Islet of Langerhans (tissue), 1 donor: ENCODE measurements around the gene DIS3L2.
"Not testable (repeated sequence)": the region's sequence is repeated elsewhere in the genome, so short reads cannot be mapped to it uniquely, and the experiment has no call there.

ENCODE experiments used
- FAIRE-seq: peaks from one replicate; lab custom pipeline; 2011; peaks lifted over from hg19 to GRCh38; lab: Jason Lieb, UNC

DIS3L2 gene

DNA sequence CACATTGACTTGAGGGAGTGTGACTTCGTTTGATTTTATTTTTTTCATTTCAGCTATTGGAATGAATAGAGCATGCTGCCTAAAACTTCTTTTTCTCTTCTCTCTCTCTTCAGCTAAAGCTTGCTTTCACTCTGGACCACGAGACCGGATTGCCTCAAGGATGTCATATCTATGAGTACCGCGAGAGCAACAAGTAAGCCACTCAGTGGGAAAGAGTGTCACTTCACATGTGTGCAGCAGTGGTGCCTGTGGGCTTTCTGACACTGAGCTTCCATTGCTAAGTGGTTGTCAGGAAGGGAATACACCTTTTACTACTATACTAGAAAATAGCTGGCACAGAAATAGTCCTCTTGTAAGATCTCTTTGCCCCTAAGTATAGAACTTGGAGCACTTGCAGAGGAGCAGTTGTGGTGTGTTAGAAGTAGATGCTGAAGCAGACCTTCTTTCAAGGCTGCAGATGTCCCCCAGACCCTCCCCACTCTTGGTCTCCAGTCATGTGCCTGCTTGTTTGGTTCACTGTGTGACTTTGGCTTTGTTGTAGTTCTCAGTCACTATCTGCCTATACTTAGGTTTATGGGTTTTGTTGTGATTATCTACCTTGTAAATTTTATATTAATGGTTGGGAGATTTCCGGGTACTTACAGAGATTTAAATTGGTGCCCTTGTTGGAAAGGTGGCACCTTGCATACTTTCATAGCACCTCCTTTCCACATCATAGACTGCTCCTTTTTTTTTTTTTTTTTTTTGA, 338.6 kb downstream of the DIS3L2 start:
- no peak for FAIRE-seq

- peak; percentile 99 for FAIRE-seq
Observed at GRCh38 chr2:232300894-232301387, 339.4 kb downstream of the DIS3L2 start.

DNA sequence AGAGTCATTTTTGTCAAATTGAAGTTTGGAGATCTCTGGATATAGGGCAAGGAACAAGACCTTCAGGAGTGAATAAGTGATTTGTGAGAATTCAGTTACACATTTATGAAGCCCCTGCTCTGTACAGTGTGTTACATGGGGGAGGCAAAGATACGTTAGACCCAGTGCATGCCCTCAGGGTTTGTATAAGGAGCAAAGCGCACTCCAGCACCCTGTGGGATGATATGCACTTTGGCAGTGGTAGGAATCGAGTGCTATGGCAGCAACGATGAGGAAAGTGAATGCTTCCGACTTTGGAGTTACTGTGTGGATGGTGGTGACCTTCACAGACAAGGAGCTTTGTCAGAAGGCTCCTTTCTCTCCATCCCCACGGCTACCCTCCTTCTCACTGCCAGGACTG, 342.7 kb downstream of the DIS3L2 start:
- no peak for FAIRE-seq

GRCh38 chr2:232306741-232307305, 345.3 kb downstream of the DIS3L2 start:
- no peak for FAIRE-seq

GRCh38 chr2:232307854-232308253, 346.3 kb downstream of the DIS3L2 start:
- no peak for FAIRE-seq

DNA sequence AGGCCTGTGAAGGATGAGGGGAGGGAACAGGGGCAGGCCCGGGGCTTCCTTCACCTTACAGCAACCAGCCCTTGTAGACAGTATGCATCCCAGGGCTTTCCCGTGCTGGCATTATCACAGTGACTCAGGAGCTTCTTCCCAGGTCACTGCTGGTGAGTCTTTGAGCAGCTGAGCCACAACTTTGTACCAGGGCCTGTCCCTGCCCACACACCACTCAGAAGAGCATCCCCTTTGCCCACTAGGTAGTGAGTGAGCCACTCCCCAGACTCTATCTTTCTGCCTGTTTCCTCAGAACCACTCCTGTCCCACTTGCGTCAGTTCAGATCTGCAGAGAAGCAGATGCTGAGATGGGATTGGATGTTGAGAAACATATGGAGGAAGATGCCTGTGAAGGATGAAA, 347.5 kb downstream of the DIS3L2 start:
- FAIRE-seq, result no peak

DNA sequence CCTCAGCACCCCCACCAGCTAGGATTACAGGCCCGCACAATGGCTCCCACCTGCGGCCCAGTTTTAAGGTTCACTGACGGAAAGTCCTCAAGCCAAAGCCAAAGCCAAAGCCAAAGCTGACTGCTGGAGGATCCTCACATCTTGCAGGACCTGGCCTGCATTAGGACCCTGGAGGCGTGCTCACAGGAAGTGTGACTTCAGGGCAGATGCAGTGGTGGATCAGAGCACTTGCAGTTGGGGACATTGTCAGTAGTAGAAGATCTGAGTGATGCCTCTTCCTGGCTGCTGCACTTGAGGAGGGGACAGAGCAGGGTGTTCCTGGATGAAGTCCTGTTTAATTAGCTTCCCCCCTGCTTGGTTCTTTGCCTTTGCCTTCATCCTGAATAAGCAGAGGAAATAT, 348.1 kb downstream of the DIS3L2 start:
- no peak for FAIRE-seq

GRCh38 chr2:232310121-232310520, 348.6 kb downstream of the DIS3L2 start:
- no peak for FAIRE-seq

DNA sequence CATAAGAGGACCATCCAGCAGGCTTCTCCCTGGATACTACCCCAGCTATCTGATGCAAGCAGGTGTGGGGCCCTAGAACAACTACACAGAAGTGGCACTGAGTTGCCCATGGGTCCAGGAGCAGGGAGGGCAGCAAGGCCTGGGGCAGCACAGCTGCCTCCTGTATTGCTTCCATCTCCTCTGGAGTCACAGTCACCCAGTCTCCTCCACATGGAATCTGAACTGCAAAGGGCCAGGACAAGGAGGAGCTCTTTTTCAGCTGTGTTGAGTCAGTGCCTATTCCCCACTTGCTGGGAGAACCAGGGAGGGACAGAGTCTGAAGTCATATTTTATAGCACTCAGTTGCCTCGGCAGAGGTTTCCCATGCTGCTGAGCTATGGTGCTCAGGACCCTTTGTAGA, 349.2 kb downstream of the DIS3L2 start:
- no peak for FAIRE-seq

DNA sequence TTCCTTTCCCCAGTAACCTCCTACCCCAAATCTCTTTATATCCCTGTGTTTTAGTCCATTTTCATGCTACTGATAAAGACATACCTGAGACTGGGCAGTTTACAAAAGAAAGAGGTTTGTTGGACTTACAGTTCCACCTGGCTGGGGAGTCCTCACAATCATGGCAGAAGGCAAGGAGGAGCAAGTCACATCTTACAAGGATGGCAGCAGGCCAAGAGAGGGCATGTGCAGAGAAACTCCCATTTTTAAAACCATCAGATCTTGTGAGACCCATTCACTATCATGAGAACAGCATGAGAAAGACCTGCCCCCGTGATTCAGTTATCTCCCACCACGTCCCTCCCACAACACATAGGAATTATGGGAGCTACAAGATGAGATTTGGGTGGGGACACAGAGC, 352.1 kb downstream of the DIS3L2 start:
- FAIRE-seq, result not testable (repeated sequence)

DNA sequence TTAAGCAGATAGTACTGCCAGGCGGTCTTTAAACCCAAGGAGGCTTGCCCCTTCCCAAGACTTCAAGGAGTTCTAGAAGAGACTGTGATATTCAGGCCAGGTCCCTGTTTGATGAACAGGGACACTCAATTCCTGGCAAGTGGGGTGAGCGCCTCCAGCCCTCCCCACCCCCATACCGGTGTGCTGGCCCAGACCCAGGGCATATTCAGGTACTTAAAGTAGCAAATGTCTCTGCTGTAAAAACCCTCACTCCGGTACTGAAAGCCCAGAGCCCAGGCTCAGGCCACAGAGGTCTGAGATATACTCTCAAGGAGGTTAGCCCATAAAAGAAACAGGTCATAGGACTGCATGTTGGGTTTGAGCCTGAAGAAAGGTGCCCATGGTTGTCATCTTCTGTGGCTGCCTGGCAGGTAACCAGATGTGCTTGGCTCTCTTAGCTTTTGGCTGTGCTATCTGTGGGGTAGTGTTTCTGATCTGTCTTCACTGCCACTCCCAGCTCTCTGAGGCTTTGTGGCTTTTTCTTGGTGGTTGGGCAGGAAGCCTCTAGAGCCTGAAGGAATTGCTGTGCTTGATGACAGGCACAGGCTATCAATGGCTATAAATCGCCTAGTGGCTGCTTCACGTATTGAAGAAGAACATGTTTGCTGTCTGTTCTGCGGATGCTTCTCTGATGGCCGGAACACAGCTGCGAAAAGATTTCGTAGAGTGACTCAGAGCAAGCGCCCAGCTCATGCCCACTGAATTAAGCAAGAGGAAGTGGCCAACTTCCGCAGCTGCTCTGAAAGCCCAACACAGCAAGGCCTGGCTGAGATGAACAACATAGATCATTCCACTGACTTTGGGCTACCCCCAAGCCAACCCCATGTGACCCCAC, 353.8 kb downstream of the DIS3L2 start:
- no peak for FAIRE-seq

GRCh38 chr2:232315923-232316299, 354.4 kb downstream of the DIS3L2 start:
- FAIRE-seq, result no peak

- no peak for FAIRE-seq
Observed at GRCh38 chr2:232316461-232317330, 355.2 kb downstream of the DIS3L2 start.

DNA sequence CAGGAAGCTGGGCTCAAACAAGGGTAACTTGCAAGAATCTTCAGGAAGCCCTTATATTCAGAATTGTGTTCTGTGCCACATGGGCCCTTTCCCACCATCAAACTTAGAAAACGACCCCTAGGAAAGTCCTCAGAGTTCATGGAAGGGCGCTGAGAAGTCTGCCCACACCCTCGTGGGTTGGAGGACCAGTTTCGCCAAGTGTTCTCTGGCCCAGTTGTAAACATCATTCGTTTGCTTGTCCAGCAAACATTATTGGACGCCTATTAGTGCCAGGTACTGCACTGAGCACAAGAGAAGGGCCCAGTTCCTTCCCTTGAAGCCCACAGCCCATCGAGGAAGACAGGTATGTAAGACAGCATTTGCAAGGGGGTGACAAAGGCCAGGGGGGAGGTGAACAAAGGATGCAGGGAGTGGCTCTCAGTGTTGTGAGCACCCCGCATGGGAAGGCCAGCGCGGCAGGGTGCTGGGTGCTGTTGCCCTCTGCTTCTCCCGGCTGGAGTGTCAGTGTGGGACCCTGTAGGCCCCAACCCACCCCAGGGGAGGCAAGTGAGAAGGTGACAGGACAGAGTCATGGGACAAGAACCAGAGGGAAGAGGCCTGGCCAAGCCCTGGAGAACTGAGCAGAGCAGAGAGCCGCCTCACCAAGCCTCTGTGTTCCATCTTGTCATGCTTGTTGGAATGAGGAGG, 356.8 kb downstream of the DIS3L2 start:
- no peak for FAIRE-seq

DNA sequence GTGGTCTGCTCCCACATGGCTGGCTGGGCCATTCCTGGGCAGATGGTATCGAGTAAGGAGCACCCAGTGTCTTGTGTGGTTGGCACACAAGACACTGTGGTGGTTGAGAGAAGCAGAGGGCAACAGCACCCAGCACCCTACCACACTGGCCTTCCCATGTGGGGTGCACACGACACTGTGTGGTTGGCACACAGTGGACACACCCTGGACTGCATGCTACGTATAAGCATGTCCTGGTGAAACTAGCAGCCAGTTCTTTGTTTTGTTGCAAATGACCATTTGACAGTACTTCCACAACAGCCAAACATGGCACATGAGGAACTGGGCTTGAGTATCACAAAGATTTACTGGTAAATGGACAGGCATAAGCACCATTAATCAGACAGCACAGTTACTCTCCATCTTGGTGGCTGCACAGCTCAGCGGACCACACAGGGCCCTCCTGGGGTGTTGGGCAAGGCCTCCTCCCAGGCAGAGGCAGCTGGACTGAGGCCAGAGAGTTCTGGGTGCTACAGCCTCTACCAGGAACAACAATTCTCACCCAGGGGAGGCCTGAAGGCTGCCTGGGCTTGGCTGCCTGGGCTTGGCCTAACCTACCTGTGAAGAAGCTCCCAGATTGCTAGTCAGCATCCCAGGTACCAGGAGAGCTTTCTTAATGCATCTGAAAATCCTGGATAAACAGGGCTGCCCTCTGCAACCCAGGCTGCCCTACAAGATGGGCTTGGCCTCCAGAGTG, 357.7 kb downstream of the DIS3L2 start:
- no peak for FAIRE-seq

DNA sequence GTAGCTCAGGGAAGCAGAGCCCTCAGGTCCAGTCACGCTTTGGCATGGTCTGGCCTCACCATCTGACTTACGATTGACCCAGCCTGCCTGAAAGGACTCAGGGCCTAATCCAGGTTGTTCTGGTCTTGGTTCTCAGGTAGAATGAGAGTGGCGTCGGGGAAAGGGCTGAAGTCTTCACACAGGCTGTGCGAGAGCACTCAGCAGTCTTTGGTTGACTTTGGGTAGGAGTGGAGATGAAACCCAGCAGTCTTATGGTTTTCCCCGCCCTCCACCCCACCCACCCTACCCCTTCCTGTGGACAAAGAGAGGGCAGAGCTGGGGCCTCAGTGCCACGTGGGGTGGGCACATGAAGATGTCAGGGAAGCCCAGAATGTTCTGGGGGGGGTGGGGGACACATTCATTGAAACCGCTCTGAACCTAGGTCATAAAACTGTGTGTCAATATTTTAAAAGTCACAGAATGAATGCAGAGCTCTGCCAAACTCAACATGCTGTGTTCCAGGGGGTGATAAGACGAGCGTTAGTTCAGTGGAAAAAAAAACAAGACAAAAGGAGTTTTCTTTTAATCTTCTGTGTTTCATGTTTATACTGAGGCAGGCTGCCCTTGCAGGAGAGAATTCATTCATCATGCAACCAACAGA, 358.4 kb downstream of the DIS3L2 start:
- no peak for FAIRE-seq

DNA sequence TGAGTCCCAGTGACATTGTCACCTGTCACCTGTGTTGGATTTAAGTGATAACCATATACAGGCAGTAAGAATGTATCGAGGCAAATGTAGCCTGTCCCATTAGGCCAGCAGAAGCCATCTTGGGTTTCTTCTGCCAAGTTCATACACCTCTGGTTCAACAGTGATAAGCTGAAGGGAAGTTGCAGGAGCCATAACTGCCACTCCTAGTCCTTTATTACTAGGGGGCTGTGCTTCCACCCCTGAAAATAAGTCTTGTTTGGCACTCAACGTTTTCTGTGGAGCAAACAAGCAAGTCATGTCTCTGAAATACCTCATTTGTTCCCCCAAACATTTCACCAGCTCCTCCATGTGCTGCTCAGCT, 358.9 kb downstream of the DIS3L2 start:
- no peak for FAIRE-seq

DNA sequence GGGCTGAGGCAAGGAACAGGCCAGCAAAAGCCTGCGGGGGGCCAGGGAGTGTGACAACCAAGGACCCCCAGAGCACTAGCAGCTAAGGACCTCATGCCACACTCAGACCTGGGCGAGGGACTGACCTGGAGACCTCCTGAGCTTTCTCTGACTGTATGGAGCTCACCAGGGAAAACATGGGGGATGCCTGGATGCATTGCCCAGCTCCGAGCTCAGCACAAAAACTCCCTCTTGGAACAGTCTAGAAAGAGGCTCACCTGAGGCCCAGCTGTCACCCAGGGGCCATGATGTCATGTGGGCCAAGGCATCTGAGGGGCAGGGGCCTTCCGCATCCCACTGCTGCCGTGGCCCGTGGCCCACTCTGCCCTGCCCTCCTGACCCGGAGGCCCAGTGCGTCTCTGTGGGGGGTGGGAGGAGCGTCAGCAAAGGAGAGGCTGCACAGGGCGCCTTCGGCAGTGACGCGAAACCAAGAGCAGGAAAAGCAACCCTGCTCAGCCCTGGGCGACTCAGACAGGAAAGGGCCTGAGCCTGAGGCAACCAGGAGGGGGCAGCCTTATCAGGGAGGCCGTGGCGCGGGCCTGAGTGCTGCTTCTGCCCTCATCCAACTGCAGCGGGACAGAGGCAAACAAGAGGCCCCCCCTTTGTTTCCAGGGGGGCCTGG, 359.8 kb downstream of the DIS3L2 start:
- FAIRE-seq, result no peak

GRCh38 chr2:232321817-232322559, 360.5 kb downstream of the DIS3L2 start:
- no peak for FAIRE-seq
